Stimulated activated CD4-positive, alpha-beta T cell treated with anti-CD3 and anti-CD28 coated beads, Interleukin-1b, Interleukin-23, amount 100 ng/mL, for 4 hours (primary cell): ENCODE measurements around the gene PLEKHA5.
"Not testable (repeated sequence)": the region's sequence is repeated elsewhere in the genome, so short reads cannot be mapped to it uniquely, and the experiment has no call there.

Source experiments
- DNase-seq, 2 donors: peaks; one replicate each; pipeline ENCODE4 v3.0.0-alpha.2; 2020; ENCODE audit warnings: low read depth in 2 of 2

Gene PLEKHA5

DNA sequence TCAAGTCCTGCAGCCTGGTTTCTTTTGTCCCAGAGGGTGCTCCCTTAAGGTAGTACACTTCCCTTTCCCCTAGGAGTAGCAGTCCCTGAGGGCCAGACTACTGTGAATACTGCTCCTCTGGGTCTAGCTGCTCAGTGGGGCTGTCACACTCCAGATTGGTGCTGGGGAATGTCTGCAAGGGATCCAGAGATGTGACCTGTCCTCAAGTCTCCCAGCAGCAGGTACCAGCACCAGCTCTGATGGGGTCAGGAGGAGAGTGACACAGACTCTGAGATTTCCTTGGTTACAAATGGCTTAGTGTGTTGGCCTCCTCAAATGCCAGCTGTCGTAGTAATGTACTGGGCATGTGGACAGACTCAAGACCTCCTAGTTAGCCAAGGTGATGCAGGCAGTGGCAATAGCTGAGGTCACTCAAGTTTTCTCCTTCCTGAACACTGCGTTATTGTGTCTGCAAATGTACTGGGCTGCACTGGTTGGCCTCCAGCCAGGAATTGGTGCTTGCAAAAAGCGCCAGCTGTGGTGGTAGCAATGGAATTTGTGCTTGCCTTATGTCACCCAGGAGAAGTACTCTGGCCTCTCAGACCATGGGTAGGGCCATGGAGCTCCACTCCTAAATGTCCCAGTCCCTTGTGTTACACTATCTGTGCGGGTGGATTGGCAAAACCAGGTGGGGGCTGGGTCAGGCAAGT lies 273.4 kb downstream of the PLEKHA5 start:
- no peak for DNase-seq

DNA sequence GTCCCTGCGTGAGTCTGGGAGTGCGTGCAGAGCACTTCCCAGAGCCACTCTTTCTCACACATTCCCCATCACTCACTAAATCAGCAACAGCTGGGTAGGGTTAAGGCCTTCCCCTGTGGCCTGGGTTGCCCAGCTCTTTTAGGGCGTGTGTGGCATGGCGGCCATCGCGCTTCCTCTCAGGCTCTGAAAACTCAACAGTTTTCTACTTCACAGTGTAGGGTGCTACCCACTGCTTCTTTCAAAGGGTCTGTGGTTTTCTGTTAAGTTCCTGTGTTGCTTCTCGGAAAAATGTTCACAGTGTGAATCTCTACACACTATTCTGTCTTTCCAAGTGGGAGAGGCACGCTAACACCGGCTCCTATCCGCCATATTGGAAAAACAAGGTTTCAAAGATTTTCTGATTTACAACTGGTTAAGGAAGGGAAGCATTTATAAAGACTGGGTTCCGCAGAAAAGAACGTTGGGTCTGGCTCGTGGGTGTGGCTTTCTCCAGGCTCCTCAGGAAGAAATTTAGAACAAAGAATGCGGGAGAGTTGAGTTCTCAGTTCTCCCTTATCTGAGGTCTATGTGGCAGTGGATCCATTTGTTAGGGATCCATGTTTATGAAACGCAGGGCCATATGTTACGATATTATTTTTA lies 274.8 kb downstream of the PLEKHA5 start:
- no peak for DNase-seq

DNA sequence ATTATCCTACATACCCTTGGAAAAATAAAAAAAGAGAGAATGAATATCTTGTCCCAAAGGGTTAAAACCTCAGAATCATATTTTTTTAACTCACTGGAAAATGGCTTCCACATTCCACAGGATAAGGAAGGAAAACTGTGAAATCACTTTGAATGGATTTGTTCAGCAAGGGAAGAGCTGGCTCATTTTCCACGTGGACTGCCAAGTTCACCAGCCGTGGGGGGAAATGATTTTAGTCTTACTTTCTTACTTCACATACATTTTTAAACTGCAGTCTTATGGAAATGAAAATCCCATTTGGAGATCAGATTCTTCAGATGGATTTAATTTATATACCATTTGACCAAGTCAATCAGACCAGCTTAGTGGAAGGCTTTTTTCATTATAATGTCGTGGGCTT lies 279.8 kb downstream of the PLEKHA5 start:
- DNase-seq = no peak

DNA sequence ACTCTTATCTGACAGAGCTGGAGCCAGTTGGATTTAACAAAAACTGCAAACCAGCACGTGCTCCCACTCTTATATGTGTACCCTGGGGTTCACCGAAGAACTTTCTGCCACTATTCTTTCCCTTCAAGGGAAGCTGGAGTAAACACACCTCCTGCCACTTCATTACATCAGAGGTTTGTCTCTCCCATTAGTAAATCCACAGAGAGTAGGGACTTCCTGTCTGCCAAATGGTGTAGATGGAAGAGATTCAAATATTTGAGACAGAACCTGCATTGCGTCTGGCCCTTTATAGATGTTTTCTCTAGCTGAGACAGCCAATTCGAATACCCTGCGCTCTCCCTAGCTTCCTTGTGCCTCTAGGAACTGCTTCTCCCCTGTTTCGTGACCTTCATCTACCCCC lies 280.7 kb downstream of the PLEKHA5 start:
- DNase-seq = no peak

- no peak for DNase-seq
Measured at GRCh38 chr12:19410629-19411185, 281.2 kb downstream of the PLEKHA5 start.

DNA sequence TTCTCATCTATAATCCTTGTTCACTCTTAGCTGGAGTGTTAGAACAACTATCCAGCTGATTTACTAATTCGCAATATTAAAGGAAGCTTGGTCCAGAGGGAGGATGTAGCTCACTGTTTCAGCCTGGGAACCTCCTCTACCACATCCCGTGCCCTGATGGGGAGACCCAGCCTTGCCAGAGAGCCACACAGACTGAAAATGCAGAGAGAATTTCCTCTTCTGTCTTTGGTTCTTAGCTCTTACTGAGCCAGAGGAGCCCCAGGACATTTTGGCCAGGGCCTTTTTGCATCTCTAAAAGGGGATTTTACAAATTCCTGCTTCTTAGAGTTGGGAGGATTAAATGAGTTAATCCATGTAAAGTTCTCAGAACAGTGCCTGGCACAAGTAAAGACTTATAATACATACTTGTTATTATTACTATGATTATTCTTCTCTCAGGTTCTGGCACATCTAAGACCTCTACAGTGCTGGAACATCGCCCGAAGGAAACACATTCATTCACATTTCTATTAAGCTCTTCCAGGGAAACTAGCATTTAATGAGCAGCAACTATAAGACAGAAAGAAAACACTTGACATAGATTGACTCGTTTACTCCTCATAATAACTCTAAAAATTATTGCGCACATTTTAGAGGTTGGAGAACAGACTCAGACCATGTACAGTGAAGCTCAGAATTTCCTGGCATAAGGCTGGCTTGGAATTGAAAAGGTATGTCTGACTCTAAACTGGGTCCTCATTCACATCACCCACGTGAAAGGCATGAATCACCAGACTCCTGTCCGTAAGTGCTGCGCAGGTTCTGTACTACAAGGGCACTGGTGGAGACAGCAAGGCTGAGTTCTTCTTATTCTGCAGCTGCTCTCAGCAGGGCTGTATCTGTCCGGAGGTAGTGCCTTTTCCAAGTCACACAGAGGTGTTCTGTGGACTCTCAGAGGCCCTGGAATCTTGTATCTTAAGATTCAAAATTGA lies 282.0 kb downstream of the PLEKHA5 start:
- no peak for DNase-seq

DNA sequence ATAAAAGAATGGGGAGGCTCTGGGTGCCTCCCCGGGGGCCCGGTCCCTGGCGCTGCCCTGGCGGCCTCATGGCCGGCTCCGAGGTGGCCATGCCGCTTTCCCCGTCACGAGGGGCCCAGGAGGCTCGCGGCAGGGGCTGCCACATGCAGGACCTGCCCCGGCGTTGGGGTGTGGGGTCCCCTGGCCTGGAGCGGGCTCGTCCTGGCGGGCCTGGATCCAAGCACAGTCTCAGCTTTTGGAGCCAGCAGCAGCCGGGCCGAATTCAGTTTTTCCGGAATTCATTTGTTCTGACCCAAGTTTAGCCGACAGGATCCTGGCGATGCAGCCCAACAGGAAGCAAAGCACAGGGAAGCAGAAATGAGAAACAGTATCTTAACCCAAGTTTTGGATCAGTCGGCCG lies 283.3 kb downstream of the PLEKHA5 start:
- DNase-seq = no peak

DNA sequence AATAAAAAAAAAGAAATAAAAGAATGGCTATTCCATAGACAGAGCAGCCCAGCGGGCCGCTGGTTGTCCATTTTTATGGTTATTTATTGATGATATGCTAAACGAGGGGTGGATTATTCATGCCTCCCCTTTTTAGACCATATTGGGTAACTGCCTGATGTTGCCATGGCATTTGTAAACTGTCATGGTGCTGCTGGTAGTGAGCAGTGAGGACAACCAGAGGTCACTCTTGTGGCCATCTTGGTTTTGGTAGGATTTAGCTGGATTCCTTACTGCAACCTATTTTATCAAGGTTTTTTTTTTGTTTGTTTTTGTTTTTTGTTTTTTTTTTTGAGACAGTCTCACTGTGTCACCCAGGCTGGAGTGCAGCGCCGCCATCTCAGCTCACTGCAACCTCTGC lies 284.0 kb downstream of the PLEKHA5 start:
- not testable (repeated sequence) for DNase-seq

- no peak for DNase-seq
Measured at GRCh38 chr12:19415563-19415962, 286.0 kb downstream of the PLEKHA5 start.

GRCh38 chr12:19419086-19419485 lies 289.6 kb downstream of the PLEKHA5 start:
- DNase-seq = no peak

GRCh38 chr12:19421503-19422282 lies 292.2 kb downstream of the PLEKHA5 start:
- no peak for DNase-seq

DNA sequence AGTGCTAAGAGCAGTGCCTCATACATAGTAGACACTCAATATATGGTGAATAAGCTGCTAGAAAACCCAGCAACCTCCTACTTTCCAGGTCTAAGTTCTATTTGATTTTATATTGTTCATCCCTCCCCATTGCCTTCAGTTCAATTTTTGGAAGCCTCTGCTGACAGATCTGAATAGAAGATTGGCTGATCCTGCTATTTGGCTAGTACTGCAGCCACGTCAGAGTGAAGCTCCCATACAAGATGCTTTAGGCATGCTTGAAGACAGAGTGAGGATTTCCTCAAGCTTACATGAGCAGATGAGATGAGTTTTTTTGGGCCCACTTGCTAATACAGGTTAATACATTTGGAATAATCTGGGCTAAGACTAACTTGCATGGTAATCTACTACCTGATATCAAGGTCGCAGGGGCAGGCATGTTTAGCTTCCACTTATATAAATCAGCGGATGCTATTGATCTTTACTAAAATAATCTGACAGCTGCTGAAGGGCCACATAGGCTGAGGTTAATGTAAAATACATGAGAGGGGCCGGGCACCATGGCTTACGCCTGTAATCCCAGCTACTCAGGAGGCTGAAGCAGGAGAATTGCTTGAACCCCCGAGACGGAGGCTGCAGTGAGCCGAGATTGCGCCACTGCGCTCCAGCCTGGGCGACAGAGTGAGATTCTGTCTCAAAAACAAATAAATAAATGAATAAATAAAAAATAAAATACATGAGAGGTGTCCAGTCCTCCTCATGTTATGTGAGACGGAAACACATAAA lies 293.8 kb downstream of the PLEKHA5 start:
- DNase-seq = no peak
